Measurements from ENCODE around the gene FOXP4.
A peak's percentile ranks its signal among the peaks of the same experiment; 100 is the strongest.

Gene FOXP4

DNA sequence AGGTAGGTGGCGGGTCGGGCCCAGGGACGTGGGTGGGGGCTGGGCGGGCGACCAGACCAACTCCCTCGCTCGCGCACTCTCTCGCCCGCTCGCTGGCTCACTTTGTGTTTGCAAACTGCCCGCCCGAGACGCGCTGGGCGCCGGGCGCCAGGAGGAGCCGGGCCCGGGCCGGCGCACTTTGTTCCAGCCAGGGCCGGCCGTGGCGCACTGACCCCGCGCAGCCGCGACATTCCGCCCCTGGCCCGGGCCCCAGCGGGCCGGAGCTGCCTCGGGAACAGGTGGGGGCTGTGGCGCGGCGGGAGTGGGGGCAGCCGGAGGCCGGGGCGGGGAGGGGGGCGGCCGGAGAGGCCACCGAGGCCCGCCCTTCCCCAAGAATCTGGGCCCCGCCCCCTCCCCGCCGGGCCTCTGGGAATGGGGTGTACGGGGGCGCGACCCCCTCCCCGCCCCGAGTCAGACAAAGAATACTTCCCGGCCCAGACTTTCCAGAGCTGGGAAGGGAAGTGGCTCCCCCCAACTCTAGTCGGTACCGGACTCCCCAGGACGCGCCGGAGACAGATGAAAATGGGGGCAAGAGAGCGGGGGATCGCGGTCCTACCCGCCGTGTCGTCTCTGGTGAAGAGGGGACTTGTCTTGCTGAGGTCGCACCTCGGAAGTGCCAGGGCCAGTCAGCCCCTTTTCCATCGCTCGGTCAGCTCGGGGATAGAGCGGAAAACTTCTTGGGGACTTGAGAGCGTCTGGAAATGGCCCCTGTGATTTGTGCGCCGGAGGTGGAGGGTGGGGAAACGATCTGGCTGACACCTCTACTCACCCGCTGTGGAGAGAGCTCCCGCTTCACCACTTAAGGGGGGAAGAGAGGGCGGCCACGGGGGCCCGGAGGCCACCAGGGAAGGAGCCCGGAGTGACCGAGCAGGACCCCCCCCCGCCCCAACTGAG, 951 bp downstream of the FOXP4 start:
- H3K4me3 ChIP-seq (ENCODE audit: low read depth, low read length) = peak overlapping the region; percentile 83
- in situ Hi-C loops (cut with HindIII; ENCODE audit: low sequenced_read_pairs) = no loop called here
- peak; percentile 24 for DNase-seq (ENCODE audit: low read depth, low spot score)
- TF ChIP-seq, protein P1, sequence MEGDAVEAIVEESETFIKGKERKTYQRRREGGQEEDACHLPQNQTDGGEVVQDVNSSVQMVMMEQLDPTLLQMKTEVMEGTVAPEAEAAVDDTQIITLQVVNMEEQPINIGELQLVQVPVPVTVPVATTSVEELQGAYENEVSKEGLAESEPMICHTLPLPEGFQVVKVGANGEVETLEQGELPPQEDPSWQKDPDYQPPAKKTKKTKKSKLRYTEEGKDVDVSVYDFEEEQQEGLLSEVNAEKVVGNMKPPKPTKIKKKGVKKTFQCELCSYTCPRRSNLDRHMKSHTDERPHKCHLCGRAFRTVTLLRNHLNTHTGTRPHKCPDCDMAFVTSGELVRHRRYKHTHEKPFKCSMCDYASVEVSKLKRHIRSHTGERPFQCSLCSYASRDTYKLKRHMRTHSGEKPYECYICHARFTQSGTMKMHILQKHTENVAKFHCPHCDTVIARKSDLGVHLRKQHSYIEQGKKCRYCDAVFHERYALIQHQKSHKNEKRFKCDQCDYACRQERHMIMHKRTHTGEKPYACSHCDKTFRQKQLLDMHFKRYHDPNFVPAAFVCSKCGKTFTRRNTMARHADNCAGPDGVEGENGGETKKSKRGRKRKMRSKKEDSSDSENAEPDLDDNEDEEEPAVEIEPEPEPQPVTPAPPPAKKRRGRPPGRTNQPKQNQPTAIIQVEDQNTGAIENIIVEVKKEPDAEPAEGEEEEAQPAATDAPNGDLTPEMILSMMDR (IDR thresholded peaks at IDR 0.05; ENCODE audit: low read depth, low read length) = no peak

DNA sequence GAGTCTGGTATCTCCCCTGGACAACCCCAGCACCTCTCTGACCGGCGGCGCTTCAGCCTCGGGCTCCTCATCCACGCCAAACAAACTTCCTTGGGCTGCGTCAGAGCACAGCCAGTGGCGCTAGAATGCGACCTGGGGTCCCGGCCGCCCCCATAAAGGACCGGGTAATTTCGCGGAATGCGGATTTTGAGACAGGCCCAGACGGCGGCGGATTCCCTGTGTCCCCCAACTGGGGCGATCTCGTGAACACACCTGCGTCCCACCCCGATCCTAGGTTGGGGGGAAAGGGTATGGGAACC, 1.6 kb downstream of the FOXP4 start:
- in situ Hi-C loops (cut with HindIII; ENCODE audit: low sequenced_read_pairs) = no loop called here
- TF ChIP-seq, protein P1 (IDR thresholded peaks at IDR 0.05; ENCODE audit: low read depth, low read length) = no peak
- H3K4me3 ChIP-seq (ENCODE audit: low read depth, low read length) = peak overlapping the region; percentile 83
- DNase-seq (ENCODE audit: low read depth, low spot score) = no peak

DNA sequence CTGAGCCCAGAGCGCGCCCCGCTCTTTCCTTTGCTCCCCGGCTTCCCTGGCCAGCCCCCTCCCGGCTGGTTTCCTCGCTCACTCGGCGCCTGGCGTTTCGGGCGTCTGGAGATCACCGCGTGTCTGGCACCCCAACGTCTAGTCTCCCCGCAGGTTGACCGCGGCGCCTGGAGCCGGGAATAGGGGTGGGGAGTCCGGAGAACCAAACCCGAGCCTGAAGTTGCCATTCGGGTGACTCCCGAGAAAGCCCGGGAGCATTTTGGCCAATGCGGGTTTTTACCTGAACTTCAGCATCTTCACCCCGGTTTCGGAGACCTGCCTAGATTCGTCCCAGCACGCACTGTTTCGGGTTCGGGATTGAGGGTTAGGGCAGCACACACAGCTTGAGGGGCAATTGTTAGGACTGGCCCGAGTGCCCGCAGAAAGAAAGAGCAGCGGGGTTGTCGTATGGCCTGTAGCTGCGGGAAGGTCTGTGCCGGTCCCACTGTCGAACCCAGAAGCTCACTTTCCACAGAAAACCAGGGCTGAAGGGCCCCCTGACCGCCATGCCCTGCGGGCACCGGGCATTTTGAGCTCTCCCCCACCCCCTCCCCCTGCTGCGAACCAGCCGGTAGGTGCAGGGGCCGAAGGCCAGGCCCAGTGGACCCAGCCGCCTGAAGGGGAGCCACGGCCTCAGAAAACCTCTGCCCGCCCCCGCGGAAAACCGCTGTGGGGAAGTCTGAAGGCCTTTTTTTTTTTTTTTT, 2.1 kb downstream of the FOXP4 start:
- no peak for DNase-seq (ENCODE audit: low read depth, low spot score)
- H3K4me3 ChIP-seq (ENCODE audit: low read depth, low read length) = peak overlapping the region; percentile 83
- in situ Hi-C loops (cut with HindIII; ENCODE audit: low sequenced_read_pairs) = no loop called here
- TF ChIP-seq, protein P1 (IDR thresholded peaks at IDR 0.05; ENCODE audit: low read depth, low read length) = no peak

DNA sequence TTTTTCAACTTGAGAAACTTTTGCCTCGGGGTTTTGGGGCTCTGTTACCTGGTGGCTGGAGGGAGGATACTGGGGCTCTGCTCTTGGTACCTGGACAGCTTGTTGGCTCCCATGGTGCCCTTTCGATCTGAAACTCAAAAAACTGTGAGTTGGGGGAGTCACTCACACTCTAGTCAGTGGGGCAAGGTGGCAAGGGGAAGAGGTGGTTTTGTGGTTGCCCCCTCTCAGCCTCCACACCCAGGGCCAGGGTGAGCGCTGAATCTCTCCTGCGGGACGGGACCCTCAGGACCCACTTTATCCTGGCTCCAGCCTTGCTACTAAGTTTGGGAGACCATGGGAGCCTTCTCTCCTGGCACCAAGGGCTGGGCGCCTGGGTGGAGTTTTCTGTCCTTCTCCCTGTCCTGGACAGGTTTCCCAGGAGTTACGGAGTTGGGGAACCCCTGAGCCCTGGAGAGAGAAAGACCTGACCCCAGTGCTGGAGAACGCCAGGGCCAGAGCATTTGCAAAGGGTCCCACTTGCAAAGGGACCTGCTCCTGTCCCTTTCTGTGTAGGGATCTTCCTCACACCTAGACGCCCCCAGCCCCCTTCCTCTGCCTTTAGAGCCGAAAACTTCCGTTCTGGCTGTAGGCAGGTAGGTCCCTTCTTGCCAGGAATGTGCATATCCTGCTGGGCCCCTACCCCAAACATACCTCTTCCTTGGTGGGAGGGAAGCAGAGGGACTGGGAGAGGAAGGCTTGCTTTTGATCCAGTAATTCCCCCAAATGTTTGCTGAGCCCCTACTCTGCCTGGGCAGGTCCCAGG, 2.9 kb downstream of the FOXP4 start:
- in situ Hi-C loops (cut with HindIII; ENCODE audit: low sequenced_read_pairs) = no loop called here
- no peak overlapping the region for H3K4me3 ChIP-seq (ENCODE audit: low read depth, low read length)
- TF ChIP-seq, protein P1 (IDR thresholded peaks at IDR 0.05; ENCODE audit: low read depth, low read length) = no peak
- no peak for DNase-seq (ENCODE audit: low read depth, low spot score)

DNA sequence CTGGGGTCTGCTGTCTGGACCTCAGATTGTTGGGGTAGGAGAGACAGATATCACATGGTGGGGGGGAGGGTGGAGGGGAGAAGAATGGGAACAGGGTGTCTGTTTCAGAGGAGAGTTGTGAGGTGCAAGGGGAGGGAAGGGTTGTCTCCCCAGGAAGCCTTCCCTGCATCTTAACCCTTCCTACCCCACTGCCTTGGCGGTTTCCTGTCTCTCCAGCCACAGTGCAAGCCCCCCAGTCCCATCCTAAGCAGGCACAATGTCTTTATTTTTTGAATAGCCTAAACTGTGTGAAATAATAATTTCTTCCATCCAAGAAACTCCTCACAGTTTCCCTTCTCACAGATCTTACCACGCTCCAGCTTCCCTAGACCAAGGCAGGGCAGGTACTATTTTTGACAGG, 3.5 kb downstream of the FOXP4 start:
- in situ Hi-C loops (cut with HindIII; ENCODE audit: low sequenced_read_pairs) = no loop called here
- H3K4me3 ChIP-seq (ENCODE audit: low read depth, low read length) = no peak overlapping the region
- no peak for DNase-seq (ENCODE audit: low read depth, low spot score)
- TF ChIP-seq, protein P1 (IDR thresholded peaks at IDR 0.05; ENCODE audit: low read depth, low read length) = no peak

DNA sequence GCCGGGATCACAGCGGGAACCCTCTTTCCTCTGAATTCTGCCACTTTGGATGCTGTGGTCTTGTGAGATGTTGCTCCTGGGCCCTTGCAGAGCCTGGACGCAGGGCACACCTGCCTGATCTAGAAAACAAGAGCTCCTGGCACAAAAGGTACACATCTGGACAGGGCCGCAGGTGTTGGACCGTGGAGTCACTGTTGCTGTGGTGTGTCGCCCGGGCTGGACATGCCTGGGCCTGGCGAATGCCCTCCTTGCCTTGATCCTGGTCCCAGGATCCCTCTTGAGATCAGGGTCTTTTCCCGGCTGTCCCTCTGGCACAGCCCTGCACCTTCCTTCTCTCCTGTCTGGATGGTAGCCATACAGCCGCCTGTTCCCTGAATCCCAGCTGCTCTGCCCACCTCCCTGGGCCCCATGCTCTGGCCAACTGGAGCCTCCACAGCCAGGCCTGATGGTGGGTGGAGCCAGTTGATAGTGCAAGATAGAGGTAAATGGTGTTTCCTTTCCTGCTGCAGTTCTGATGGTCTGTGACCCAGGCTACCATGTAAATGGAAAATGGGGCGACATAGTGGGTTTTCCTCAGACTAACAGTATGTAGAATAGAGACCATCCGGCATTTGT, 5.0 kb downstream of the FOXP4 start:
- H3K4me3 ChIP-seq (ENCODE audit: low read depth, low read length) = no peak overlapping the region
- DNase-seq (ENCODE audit: low read depth, low spot score) = no peak
- TF ChIP-seq, protein P1 (IDR thresholded peaks at IDR 0.05; ENCODE audit: low read depth, low read length) = no peak
- in situ Hi-C loops (cut with HindIII; ENCODE audit: low sequenced_read_pairs) = no loop called here
